Measurements from ENCODE around the gene NHS.

NHS gene

GRCh38 chrX:17370191-17370590, 4.8 kb upstream of the NHS start:
- Histone ChIP-seq H3K4me1 (ENCODE audit: low read depth, poor library complexity, severe bottlenecking) (no peaks in the 10 kb centered on the region), H3K4me2 (no peak overlapping the region), H3K36me3 (ENCODE audit: insufficient read depth) (no peaks in the 10 kb centered on the region), H3K27ac (no peak overlapping the region), H4K20me1 (ENCODE audit: insufficient read depth) (no peaks in the 10 kb centered on the region), H3K79me2 (ENCODE audit: insufficient read depth, low read depth) (no peaks in the 10 kb centered on the region), H3K27me3 (ENCODE audit: insufficient read depth, low read depth) (no peaks in the 10 kb centered on the region), H3K4me3 (IDR thresholded peaks at IDR 0.05; ENCODE audit: insufficient read depth, low read depth, low read length) (no peak overlapping the region), H2AFZ (ENCODE audit: low read depth) (no peak overlapping the region), H3K9ac (no peak overlapping the region)
- no peak for TF ChIP-seq CTCF (conservative IDR thresholded peaks at IDR 0.05; ENCODE audit: low read depth, low read length)

- H3K4me3 ChIP-seq (IDR thresholded peaks at IDR 0.05; ENCODE audit: insufficient read depth, low read depth, low read length) = no peak overlapping the region
- H3K4me2 ChIP-seq = no peak overlapping the region
- H3K27me3 ChIP-seq (ENCODE audit: insufficient read depth, low read depth) = no peaks in the 10 kb centered on the region
- H3K27ac ChIP-seq = no peak overlapping the region
- no peak overlapping the region for H3K9ac ChIP-seq
- H3K36me3 ChIP-seq (ENCODE audit: insufficient read depth) = no peaks in the 10 kb centered on the region
- no peaks in the 10 kb centered on the region for H4K20me1 ChIP-seq (ENCODE audit: insufficient read depth)
- H3K79me2 ChIP-seq (ENCODE audit: insufficient read depth, low read depth) = no peaks in the 10 kb centered on the region
- no peaks in the 10 kb centered on the region for H3K4me1 ChIP-seq (ENCODE audit: low read depth, poor library complexity, severe bottlenecking)
- no peak for TF ChIP-seq CTCF (conservative IDR thresholded peaks at IDR 0.05; ENCODE audit: low read depth, low read length)
- H2AFZ ChIP-seq (ENCODE audit: low read depth) = no peak overlapping the region
Observed at GRCh38 chrX:17372052-17372451, 2.9 kb upstream of the NHS start.

- no peak overlapping the region for H3K4me2 ChIP-seq
- H3K27me3 ChIP-seq (ENCODE audit: insufficient read depth, low read depth) = no peaks in the 10 kb centered on the region
- H3K27ac ChIP-seq = no peak overlapping the region
- no peaks in the 10 kb centered on the region for H3K36me3 ChIP-seq (ENCODE audit: insufficient read depth)
- H3K4me1 ChIP-seq (ENCODE audit: low read depth, poor library complexity, severe bottlenecking) = no peaks in the 10 kb centered on the region
- no peaks in the 10 kb centered on the region for H4K20me1 ChIP-seq (ENCODE audit: insufficient read depth)
- H3K4me3 ChIP-seq (IDR thresholded peaks at IDR 0.05; ENCODE audit: insufficient read depth, low read depth, low read length) = no peak overlapping the region
- TF ChIP-seq CTCF (conservative IDR thresholded peaks at IDR 0.05; ENCODE audit: low read depth, low read length) = no peak
- no peak overlapping the region for H3K9ac ChIP-seq
- H3K79me2 ChIP-seq (ENCODE audit: insufficient read depth, low read depth) = no peaks in the 10 kb centered on the region
- no peak overlapping the region for H2AFZ ChIP-seq (ENCODE audit: low read depth)
Observed at GRCh38 chrX:17373337-17373736, 1.7 kb upstream of the NHS start.

- H4K20me1 ChIP-seq (ENCODE audit: insufficient read depth) = no peaks in the 10 kb centered on the region
- H3K79me2 ChIP-seq (ENCODE audit: insufficient read depth, low read depth) = no peaks in the 10 kb centered on the region
- H3K4me3 ChIP-seq (IDR thresholded peaks at IDR 0.05; ENCODE audit: insufficient read depth, low read depth, low read length) = no peak overlapping the region
- H3K27ac ChIP-seq = no peak overlapping the region
- no peak overlapping the region for H3K9ac ChIP-seq
- no peak for TF ChIP-seq CTCF (conservative IDR thresholded peaks at IDR 0.05; ENCODE audit: low read depth, low read length)
- no peaks in the 10 kb centered on the region for H3K4me1 ChIP-seq (ENCODE audit: low read depth, poor library complexity, severe bottlenecking)
- no peaks in the 10 kb centered on the region for H3K27me3 ChIP-seq (ENCODE audit: insufficient read depth, low read depth)
- H3K36me3 ChIP-seq (ENCODE audit: insufficient read depth) = no peaks in the 10 kb centered on the region
- H3K4me2 ChIP-seq = no peak overlapping the region
- H2AFZ ChIP-seq (ENCODE audit: low read depth) = no peak overlapping the region
Observed at GRCh38 chrX:17375367-17375636, 302 bp downstream of the NHS start.
